MM.1S (cell line): ENCODE measurements around the gene FYTTD1.

Experiments used
- DNase-seq: peaks from one replicate; pipeline ENCODE4 v3.0.0-alpha.2; 2015
- H2AFZ ChIP-seq: fragments of 300-600 bp; sonication (generic); 2 replicates; pipeline ENCODE4 v1.6.0; 2016; ENCODE audit warnings: antibody characterized with exemption, low read length
- H3F3A ChIP-seq: fragments of 300-600 bp; sonication (generic); 2 replicates; pipeline ENCODE4 v1.6.1; 2016; ENCODE audit warnings: mild to moderate bottlenecking, antibody characterized with exemption, low read length, moderate library complexity, mixed read lengths; ENCODE audit not compliant: insufficient read depth
- H3K27ac ChIP-seq: fragments of 300-600 bp; sonication (generic); 2 replicates; pipeline ENCODE4 v1.5.1; 2016; ENCODE audit warnings: mild to moderate bottlenecking, low read length
- H3K27me3 ChIP-seq: fragments of 300-600 bp; sonication (generic); replicated peaks from 2 replicates; pipeline ENCODE4 v1.6.0; 2016; ENCODE audit warnings: low read length; ENCODE audit not compliant: insufficient read depth
- H3K36me3 ChIP-seq: fragments of 300-600 bp; sonication (generic); replicated peaks from 2 replicates; pipeline ENCODE4 v1.6.1; 2016; ENCODE audit warnings: mild to moderate bottlenecking, low read length, mixed read lengths; ENCODE audit not compliant: insufficient read depth
- H3K4me1 ChIP-seq: fragments of 300-600 bp; sonication (generic); 2 replicates; pipeline ENCODE4 v1.6.1; 2016; ENCODE audit warnings: low read length, mixed read lengths
- H3K4me2 ChIP-seq: fragments of 300-600 bp; sonication (generic); 2 replicates; pipeline ENCODE4 v1.6.0; 2016; ENCODE audit warnings: low read depth, low read length
- H3K4me3 ChIP-seq: fragments of 300-600 bp; sonication (generic); 2 replicates; pipeline ENCODE4 v1.5.1; 2016; ENCODE audit warnings: low read length, mixed read lengths
- H3K79me2 ChIP-seq: fragments of 300-600 bp; sonication (generic); 2 replicates; pipeline ENCODE4 v1.6.1; 2016; ENCODE audit warnings: mixed run types, low read length, mixed read lengths
- H3K9ac ChIP-seq: fragments of 300-600 bp; sonication (generic); 2 replicates; pipeline ENCODE4 v1.6.1; 2016; ENCODE audit warnings: low read length, mixed read lengths
- H3K9me2 ChIP-seq: fragments of 300-600 bp; sonication (generic); replicated peaks from 2 replicates; pipeline ENCODE4 v1.6.1; 2016; ENCODE audit warnings: mild to moderate bottlenecking, low read length, mixed read lengths; ENCODE audit not compliant: insufficient read depth
- H3K9me3 ChIP-seq: fragments of 300-600 bp; sonication (generic); replicated peaks from 2 replicates; pipeline ENCODE4 v1.6.1; 2016; ENCODE audit warnings: mild to moderate bottlenecking, low read length, mixed read lengths; ENCODE audit not compliant: insufficient read depth
- H4K20me1 ChIP-seq: fragments of 300-600 bp; sonication (generic); 2 replicates; pipeline ENCODE4 v1.6.1; 2016; ENCODE audit warnings: mild to moderate bottlenecking, low read length, moderate library complexity, mixed read lengths; ENCODE audit not compliant: insufficient read depth
- EZH2 ChIP-seq: fragments of 300-600 bp; sonication (generic); optimal IDR thresholded peaks from 2 replicates; pipeline ENCODE3; 2017; ENCODE audit warnings: low read depth, mild to moderate bottlenecking, antibody characterized with exemption, low read length, mixed read lengths
- EZH2phosphoT487 ChIP-seq: fragments of 300-600 bp; sonication (generic); IDR thresholded peaks from 2 replicates; pipeline ENCODE4 v1.6.1; 2018; ENCODE audit warnings: antibody characterized with exemption, low read length
- TF ChIP-seq, protein P1 (sequence below): fragments of 300-600 bp; sonication (generic); IDR thresholded peaks from 2 replicates; pipeline ENCODE4 v1.5.1; 2016; ENCODE audit warnings: antibody characterized with exemption, low read length, mixed read lengths

Gene FYTTD1

DNA sequence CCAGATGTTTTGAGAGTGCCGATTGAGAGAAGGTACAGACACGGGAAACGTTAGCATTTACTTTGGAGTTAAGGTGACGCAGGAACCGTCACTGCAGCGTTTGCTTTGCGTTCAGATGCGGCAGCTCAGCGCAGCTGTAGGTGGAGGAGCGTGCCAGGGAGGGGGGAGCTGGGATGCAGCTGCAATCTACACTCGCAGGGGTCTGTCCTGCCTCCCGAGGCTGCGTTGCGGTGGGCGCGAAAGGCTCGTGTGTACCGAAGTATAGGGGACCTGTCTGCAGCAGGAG, 425 bp upstream of the FYTTD1 start:
- Histone ChIP-seq H3K36me3 (no peaks in the 10 kb centered on the region), H3K9me2 (no peaks in the 10 kb centered on the region), H3K79me2 (peaks cover 33% of the 10 kb centered on the region), H3K4me1 (peaks cover 13% of the 10 kb centered on the region), H3K27ac (peak overlapping the region; percentile 83), H3K4me2 (peak overlapping the region; percentile 88), H3K9me3 (no peaks in the 10 kb centered on the region), H2AFZ (peak overlapping the region; percentile 51), H3F3A (peaks cover 39% of the 10 kb centered on the region), H3K27me3 (no peaks in the 10 kb centered on the region), H4K20me1 (no peaks in the 10 kb centered on the region), H3K4me3 (peak overlapping the region; percentile 80), H3K9ac (peak overlapping the region; percentile 47)
- peak; percentile 56 for DNase-seq
- TF ChIP-seq EZH2: no peak
- TF ChIP-seq, protein P1, sequence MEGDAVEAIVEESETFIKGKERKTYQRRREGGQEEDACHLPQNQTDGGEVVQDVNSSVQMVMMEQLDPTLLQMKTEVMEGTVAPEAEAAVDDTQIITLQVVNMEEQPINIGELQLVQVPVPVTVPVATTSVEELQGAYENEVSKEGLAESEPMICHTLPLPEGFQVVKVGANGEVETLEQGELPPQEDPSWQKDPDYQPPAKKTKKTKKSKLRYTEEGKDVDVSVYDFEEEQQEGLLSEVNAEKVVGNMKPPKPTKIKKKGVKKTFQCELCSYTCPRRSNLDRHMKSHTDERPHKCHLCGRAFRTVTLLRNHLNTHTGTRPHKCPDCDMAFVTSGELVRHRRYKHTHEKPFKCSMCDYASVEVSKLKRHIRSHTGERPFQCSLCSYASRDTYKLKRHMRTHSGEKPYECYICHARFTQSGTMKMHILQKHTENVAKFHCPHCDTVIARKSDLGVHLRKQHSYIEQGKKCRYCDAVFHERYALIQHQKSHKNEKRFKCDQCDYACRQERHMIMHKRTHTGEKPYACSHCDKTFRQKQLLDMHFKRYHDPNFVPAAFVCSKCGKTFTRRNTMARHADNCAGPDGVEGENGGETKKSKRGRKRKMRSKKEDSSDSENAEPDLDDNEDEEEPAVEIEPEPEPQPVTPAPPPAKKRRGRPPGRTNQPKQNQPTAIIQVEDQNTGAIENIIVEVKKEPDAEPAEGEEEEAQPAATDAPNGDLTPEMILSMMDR: no peak
- no peak for TF ChIP-seq EZH2phosphoT487

DNA sequence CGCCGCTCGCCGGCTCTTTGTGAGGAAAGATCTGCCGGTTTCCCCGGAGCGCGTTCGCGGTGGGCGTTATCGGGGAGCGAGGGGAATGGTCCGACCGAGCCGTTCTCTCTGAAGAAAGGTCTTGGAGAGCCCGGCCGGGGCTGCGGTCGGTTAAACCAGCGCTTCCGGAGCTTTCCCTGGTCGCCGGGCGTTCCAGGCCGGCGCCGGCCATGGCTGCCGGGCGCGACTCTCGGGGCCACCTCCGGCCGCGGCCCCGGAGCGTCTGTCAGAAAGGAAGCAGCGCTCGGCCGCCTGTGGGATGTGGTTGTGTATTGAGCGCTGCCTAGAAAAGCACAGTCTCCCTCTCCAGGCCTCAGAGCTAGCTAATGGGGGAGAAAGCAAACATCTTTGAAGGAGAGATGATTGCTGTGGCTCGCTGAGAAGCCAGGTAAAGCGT, 731 bp downstream of the FYTTD1 start:
- DNase-seq: peak; percentile 86
- H2AFZ ChIP-seq: peak overlapping the region; percentile 94
- H3K9ac ChIP-seq: peak overlapping the region; percentile 89
- H3K4me1 ChIP-seq: peaks cover 13% of the 10 kb centered on the region
- TF ChIP-seq, protein P1: no peak
- TF ChIP-seq EZH2 (no peak), EZH2phosphoT487 (no peak)
- no peaks in the 10 kb centered on the region for H3K36me3 ChIP-seq
- H3F3A ChIP-seq: peaks cover 39% of the 10 kb centered on the region
- peak overlapping the region; percentile 80 for H3K4me3 ChIP-seq
- H3K4me2 ChIP-seq: peak overlapping the region; percentile 88
- peak overlapping the region; percentile 83 for H3K27ac ChIP-seq
- no peaks in the 10 kb centered on the region for H3K9me3 ChIP-seq
- H3K79me2 ChIP-seq: peaks cover 44% of the 10 kb centered on the region
- H4K20me1 ChIP-seq: no peaks in the 10 kb centered on the region
- H3K9me2 ChIP-seq: no peaks in the 10 kb centered on the region
- no peaks in the 10 kb centered on the region for H3K27me3 ChIP-seq

DNA sequence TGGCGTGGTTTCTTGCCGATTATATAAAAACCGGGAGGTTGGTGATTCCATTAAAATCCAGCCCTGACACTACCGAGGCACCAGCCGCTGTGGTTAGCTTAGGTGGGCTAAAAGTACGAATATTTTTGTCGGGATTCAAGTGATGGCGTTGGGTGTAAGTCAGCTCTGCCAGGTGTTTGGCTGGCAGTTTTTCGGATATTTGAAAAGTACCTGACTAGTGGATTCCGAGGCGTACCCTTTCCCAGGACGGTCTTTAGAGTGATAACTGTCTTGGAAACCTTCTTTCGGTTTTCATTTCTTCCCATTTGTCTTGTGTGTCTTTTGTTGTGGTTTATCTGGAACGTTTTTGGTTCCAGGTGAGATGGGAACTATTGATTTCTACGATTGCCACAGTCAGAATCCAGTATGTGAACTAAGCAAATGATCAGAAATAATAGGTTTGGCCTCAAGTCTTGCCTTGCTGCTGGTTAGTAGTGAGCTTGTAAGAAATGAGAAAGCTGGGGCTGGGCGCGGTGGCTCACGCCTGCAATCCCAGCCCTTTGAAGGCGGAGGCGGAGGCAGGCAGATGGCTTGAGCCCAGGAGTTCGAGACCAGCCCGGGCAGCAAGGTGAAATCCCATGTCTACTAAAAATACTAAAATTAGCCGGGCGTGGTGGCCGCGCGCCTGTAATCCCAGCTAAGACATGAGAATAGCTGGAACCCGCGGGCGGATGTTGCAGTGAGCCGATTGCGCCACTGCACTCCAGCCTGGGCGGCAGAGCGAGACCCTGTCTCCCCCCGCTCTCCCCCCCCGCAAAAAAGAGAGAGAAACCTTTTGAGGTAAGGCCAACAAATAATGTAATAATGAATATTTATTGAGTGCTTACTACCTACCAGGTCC, 1.4 kb downstream of the FYTTD1 start:
- H3K27ac ChIP-seq: peak overlapping the region; percentile 83
- peaks cover 13% of the 10 kb centered on the region for H3K4me1 ChIP-seq
- peaks cover 50% of the 10 kb centered on the region for H3K79me2 ChIP-seq
- H3F3A ChIP-seq: peaks cover 39% of the 10 kb centered on the region
- H2AFZ ChIP-seq: peak overlapping the region; percentile 94
- no peaks in the 10 kb centered on the region for H3K9me3 ChIP-seq
- H3K4me2 ChIP-seq: peak overlapping the region; percentile 88
- no peak for TF ChIP-seq EZH2phosphoT487
- TF ChIP-seq, protein P1: peak; percentile 12; the same call in 1 of the 2 replicates
- TF ChIP-seq EZH2: no peak
- no peaks in the 10 kb centered on the region for H3K27me3 ChIP-seq
- H3K36me3 ChIP-seq: no peaks in the 10 kb centered on the region
- no peaks in the 10 kb centered on the region for H4K20me1 ChIP-seq
- peak overlapping the region; percentile 80 for H3K4me3 ChIP-seq
- peak; percentile 58 for DNase-seq
- no peaks in the 10 kb centered on the region for H3K9me2 ChIP-seq
- peak overlapping the region; percentile 89 for H3K9ac ChIP-seq
